OCI-LY1 (cell line): Measurements from ENCODE around the gene PLEKHH1.

Experiments used
- EZH2 ChIP-seq: fragments of 200-600 bp; sonication (generic), shearing (Covaris generic); IDR thresholded peaks from 2 replicates; pipeline ENCODE4 v1.8.0; 2017; ENCODE audit warnings: borderline replicate concordance, mixed run types, mild to moderate bottlenecking, antibody characterized with exemption, low read length, moderate library complexity, mixed read lengths
- TF ChIP-seq, protein P1 (sequence below): fragments of 200-600 bp; sonication (generic), shearing (Covaris generic); IDR thresholded peaks from 2 replicates; pipeline ENCODE4 v1.5.1; 2017; ENCODE audit warnings: mild to moderate bottlenecking, antibody characterized with exemption, low read length, moderate library complexity, mixed read lengths

DNA sequence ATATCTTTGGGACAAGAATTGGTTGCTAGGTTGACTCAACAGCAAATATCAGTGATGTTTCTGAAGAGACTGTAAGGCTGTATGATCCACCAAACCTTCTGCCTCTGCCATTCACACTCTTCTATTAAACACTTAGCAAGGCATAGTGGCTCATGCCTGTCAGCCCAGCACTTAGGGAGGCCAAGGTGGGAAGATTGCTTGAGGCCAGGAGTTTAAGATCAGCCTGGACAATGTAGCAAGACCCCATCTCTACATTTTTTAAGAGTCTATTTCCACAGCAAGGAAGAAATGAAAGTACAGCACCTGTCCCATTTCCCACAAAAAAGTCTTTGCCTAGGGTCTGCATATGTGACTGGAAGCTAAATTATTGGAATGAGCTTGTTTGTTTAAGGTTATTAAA, 94.4 kb downstream of the PLEKHH1 start:
- no peak for TF ChIP-seq EZH2
- TF ChIP-seq, protein P1, sequence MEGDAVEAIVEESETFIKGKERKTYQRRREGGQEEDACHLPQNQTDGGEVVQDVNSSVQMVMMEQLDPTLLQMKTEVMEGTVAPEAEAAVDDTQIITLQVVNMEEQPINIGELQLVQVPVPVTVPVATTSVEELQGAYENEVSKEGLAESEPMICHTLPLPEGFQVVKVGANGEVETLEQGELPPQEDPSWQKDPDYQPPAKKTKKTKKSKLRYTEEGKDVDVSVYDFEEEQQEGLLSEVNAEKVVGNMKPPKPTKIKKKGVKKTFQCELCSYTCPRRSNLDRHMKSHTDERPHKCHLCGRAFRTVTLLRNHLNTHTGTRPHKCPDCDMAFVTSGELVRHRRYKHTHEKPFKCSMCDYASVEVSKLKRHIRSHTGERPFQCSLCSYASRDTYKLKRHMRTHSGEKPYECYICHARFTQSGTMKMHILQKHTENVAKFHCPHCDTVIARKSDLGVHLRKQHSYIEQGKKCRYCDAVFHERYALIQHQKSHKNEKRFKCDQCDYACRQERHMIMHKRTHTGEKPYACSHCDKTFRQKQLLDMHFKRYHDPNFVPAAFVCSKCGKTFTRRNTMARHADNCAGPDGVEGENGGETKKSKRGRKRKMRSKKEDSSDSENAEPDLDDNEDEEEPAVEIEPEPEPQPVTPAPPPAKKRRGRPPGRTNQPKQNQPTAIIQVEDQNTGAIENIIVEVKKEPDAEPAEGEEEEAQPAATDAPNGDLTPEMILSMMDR = no peak
